Esophagus squamous epithelium (tissue), 4 donors: ENCODE measurements around the gene NEUROG2.

Experiments
- CTCF ChIP-seq, 6 experiments: fragments of 450-650 bp in 4 of 6; fragments of 200-600 bp in 2 of 6; sonication (generic) in 2 of 6; IDR thresholded peaks; one replicate each; pipeline ENCODE4 v1.5.1; 2016 to 2019; ENCODE audit warnings: antibody characterized with exemption in 6 of 6, mild to moderate bottlenecking in 4 of 6, moderate library complexity in 4 of 6
- POLR2A ChIP-seq, 4 donors: fragments of 450-650 bp; IDR thresholded peaks; one replicate each; pipeline ENCODE4 v1.6.1; 2017; ENCODE audit warnings: antibody characterized with exemption in 4 of 4, mild to moderate bottlenecking in 4 of 4, moderate library complexity in 3 of 4

DNA sequence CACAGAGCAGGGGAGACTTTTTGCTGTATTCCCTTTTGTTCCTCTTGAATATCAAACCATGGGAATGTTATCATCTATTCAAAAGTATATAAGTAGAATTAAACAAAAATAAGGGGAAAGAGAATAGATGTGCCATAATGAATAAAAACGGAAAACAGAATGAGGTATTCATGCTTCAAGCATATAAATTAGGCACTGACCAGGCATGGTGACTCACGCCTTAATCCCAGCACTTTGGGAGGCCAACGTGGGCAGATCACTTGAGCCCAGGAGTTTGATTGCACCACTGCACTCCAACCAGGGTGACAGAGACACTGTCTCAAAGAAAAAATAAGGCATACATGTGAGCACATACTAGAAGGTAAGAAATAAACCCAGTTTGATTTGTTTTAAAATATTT lies 16.3 kb upstream of the NEUROG2 start:
- no peak for TF ChIP-seq CTCF (IDR thresholded peaks at IDR 0.05)
- TF ChIP-seq POLR2A (IDR thresholded peaks at IDR 0.05), result no peak
